Cardiac fibroblast (primary cell): ENCODE measurements around the gene TSPEAR.

ENCODE experiments used
- DNase-seq, 2 donors: peaks; one replicate each; pipeline versions ENCODE4 v3.0.0 to v3.0.0-alpha.2; 2010; ENCODE audit warnings: low read depth in 2 of 2
- H3K4me3 ChIP-seq, 2 donors: replicated peaks in 1 of 2; 1 replicate in 1 of 2; 2 replicates in 1 of 2; pipeline ENCODE4 v1.5.1; 2011; ENCODE audit warnings: low read depth in 2 of 2, low read length in 2 of 2, mild to moderate bottlenecking in 2 of 2, moderate library complexity in 1 of 2
- TF ChIP-seq, protein P1 (sequence below): IDR thresholded peaks from one replicate; pipeline ENCODE4 v1.5.1; 2011; ENCODE audit warnings: low read depth, mild to moderate bottlenecking, low read length, inconsistent platforms

TSPEAR gene

GRCh38 chr21:44713846-44714245 is 2.5 kb upstream of the TSPEAR start:
- no peak for DNase-seq
- TF ChIP-seq, protein P1, sequence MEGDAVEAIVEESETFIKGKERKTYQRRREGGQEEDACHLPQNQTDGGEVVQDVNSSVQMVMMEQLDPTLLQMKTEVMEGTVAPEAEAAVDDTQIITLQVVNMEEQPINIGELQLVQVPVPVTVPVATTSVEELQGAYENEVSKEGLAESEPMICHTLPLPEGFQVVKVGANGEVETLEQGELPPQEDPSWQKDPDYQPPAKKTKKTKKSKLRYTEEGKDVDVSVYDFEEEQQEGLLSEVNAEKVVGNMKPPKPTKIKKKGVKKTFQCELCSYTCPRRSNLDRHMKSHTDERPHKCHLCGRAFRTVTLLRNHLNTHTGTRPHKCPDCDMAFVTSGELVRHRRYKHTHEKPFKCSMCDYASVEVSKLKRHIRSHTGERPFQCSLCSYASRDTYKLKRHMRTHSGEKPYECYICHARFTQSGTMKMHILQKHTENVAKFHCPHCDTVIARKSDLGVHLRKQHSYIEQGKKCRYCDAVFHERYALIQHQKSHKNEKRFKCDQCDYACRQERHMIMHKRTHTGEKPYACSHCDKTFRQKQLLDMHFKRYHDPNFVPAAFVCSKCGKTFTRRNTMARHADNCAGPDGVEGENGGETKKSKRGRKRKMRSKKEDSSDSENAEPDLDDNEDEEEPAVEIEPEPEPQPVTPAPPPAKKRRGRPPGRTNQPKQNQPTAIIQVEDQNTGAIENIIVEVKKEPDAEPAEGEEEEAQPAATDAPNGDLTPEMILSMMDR, result no peak
- no peak overlapping the region for H3K4me3 ChIP-seq

DNA sequence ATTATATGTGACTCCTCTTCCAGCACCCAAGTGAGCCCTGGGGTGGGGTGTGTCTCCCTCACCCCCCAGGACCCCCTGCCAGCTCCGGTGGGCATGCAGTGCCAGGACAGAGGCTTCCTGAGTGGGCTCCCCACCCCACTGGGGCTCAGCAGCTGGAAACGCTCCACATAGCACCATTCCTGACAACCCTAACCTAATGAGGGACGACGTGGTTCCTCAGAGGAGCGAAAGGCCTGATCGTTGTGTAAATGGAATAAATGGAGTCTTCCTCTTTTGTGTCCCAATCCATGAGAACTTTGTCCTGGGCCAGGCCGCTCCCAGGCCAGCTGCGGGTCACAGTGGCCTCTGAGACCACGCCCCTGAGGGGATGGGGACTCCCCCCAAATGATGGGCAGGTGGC is 1.8 kb upstream of the TSPEAR start:
- TF ChIP-seq, protein P1, result no peak
- H3K4me3 ChIP-seq, result no peak overlapping the region
- DNase-seq, result no peak

DNA sequence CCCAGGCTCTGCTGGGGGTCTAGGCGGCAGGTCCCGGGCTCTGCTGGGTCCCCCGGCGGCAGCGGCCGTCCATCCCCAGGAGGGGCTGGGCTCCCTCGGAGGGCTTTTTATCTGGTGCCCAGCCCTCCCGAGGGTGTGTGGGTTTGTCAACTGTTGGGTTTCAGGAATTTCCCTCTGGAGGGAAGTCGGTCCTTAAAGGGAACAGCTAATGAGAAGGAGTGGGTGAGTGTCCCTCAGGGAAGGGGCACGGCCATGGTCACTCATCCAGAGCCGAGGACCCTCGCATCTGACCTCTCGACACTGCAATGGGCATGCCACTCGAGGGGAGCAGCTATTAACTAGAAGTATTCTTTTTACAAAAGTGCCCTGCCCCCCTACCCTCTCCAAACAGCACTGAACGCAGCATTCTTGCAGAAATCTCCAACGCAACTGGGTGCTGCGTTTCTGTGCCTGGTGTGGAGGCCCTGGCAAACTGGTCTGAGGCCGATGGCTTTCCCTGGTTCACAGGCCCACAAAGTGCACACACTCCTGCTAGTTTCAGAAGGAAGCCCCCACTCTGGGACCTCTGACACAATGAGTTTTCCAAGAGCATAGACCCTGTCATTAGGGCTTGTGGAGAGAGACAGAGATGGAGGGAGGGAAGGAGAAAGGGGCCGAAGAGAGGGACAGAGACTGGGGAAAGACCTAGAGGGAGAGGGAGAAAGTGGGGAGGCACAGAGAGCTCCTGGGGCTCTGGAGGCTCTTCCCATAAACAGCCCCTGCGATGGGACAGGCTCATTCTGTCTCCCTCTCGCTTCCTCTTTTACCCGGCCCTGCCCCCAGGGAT is 1.0 kb upstream of the TSPEAR start:
- TF ChIP-seq, protein P1, result no peak
- no peak for DNase-seq
- H3K4me3 ChIP-seq, result no peak overlapping the region

- TF ChIP-seq, protein P1, result no peak
- no peak for DNase-seq
- H3K4me3 ChIP-seq, result no peak overlapping the region
These were observed 531 bp downstream of the TSPEAR start for GRCh38 chr21:44710756-44711326.

- TF ChIP-seq, protein P1, result no peak
These were observed 1.1 kb downstream of the TSPEAR start for GRCh38 chr21:44710294-44710665.

GRCh38 chr21:44709426-44710293 is 1.7 kb downstream of the TSPEAR start:
- H3K4me3 ChIP-seq, result no peak overlapping the region
- TF ChIP-seq, protein P1, result no peak
- DNase-seq, result peak in 1 of 2 donors; percentile 7

More at GRCh38 chr21:44710294-44710665, 1.1 kb downstream of the TSPEAR start:
- H3K4me3 ChIP-seq, result no peak overlapping the region
- DNase-seq, result no peak
